Liver (tissue), 9 donors: ENCODE results near the gene CLN6. TPM values are rescaled to one million over a fixed set of nuclear protein-coding genes. Genes with fewer than 3 reads are reported as not detected.

Source experiments
- DNase-seq: peaks from one replicate; pipeline ENCODE4 v3.0.0-alpha.2; 2017; ENCODE audit warnings: low spot score
- H3K27ac ChIP-seq, 2 donors: one replicate each; pipeline ENCODE4 v1.7.0; 2013; ENCODE audit warnings: inconsistent platforms in 2 of 2, low read length in 2 of 2, control low read depth in 1 of 2, low read depth in 1 of 2, mild to moderate bottlenecking in 1 of 2
- H3K27me3 ChIP-seq, 4 donors: one replicate each; pipeline versions ENCODE4 v1.6.1 to v1.7.0; 2013; ENCODE audit warnings: low read length in 3 of 4, inconsistent platforms in 1 of 4, mild to moderate bottlenecking in 1 of 4, moderate library complexity in 1 of 4; ENCODE audit not compliant: control insufficient read depth in 4 of 4, insufficient read depth in 4 of 4
- H3K36me3 ChIP-seq, 4 donors: one replicate each; pipeline versions ENCODE4 v1.6.1 to v1.7.0; 2013; ENCODE audit warnings: low read length in 3 of 4, mild to moderate bottlenecking in 3 of 4, low read depth in 1 of 4, moderate library complexity in 1 of 4; ENCODE audit not compliant: control insufficient read depth in 4 of 4, insufficient read depth in 3 of 4
- H3K4me1 ChIP-seq, 4 donors: one replicate each; pipeline versions ENCODE4 v1.6.1 to v1.7.0; 2013; ENCODE audit warnings: low read length in 3 of 4, mild to moderate bottlenecking in 3 of 4, moderate library complexity in 1 of 4; ENCODE audit not compliant: control insufficient read depth in 4 of 4, insufficient read depth in 4 of 4
- H3K4me3 ChIP-seq, 3 donors: one replicate each; pipeline versions ENCODE4 v1.6.1 to v1.7.0; 2013; ENCODE audit warnings: low read length in 3 of 3, control low read depth in 1 of 3, low read depth in 1 of 3, mild to moderate bottlenecking in 1 of 3
- H3K9ac ChIP-seq, 2 donors: one replicate each; pipeline ENCODE4 v1.7.0; 2013; ENCODE audit warnings: low read length in 2 of 2, mild to moderate bottlenecking in 2 of 2, moderate library complexity in 2 of 2, control low read depth in 1 of 2, low read depth in 1 of 2
- H3K9me3 ChIP-seq, 4 donors: one replicate each; pipeline versions ENCODE4 v1.6.1 to v1.7.0; 2013; ENCODE audit warnings: low read length in 3 of 4; ENCODE audit not compliant: control insufficient read depth in 4 of 4
- ATF3 ChIP-seq: IDR thresholded peaks from 2 replicates; pipeline ENCODE4 v1.6.1; 2016; ENCODE audit warnings: antibody characterized with exemption
- CTCF ChIP-seq: fragments of 150-350 bp; IDR thresholded peaks from 2 replicates; pipeline ENCODE4 v1.5.1; 2017; ENCODE audit warnings: improper control_type of control experiment, low read depth, low read length; ENCODE audit not compliant: missing input control
- EGR1 ChIP-seq, 2 donors: IDR thresholded peaks; 2 replicates each; pipeline ENCODE4 v1.6.1; 2016 to 2018; ENCODE audit warnings: antibody characterized with exemption in 2 of 2, low read depth in 2 of 2
- FOXA1 ChIP-seq: IDR thresholded peaks from 2 replicates; pipeline ENCODE4 v1.6.1; 2016; ENCODE audit warnings: antibody characterized with exemption
- FOXA2 ChIP-seq: IDR thresholded peaks from 2 replicates; pipeline ENCODE4 v1.6.1; 2016; ENCODE audit warnings: antibody characterized with exemption
- GABPA ChIP-seq, 2 donors: IDR thresholded peaks in 1 of 2; conservative IDR thresholded peaks in 1 of 2; 2 replicates each; pipeline ENCODE4 v1.6.1; 2016; ENCODE audit warnings: antibody characterized with exemption in 2 of 2, mild to moderate bottlenecking in 1 of 2, moderate library complexity in 1 of 2
- HNF4A ChIP-seq, 2 donors: conservative IDR thresholded peaks; 2 replicates each; pipeline ENCODE4 v1.6.1; 2016; ENCODE audit warnings: antibody characterized with exemption in 2 of 2, mild to moderate bottlenecking in 2 of 2
- HNF4G ChIP-seq: IDR thresholded peaks from 2 replicates; pipeline ENCODE4 v1.6.1; 2016; ENCODE audit warnings: antibody characterized with exemption
- JUND ChIP-seq, 2 donors: IDR thresholded peaks; 2 replicates each; pipeline ENCODE4 v1.6.1; 2016; ENCODE audit warnings: antibody characterized with exemption in 2 of 2
- MAX ChIP-seq: IDR thresholded peaks from 2 replicates; pipeline ENCODE4 v1.6.1; 2016; ENCODE audit warnings: antibody characterized with exemption
- NR2F2 ChIP-seq: IDR thresholded peaks from 2 replicates; pipeline ENCODE4 v1.6.1; 2016; ENCODE audit warnings: antibody characterized with exemption
- RAD21 ChIP-seq, 2 donors: IDR thresholded peaks; 2 replicates each; pipeline ENCODE4 v1.6.1; 2016; ENCODE audit warnings: antibody characterized with exemption in 2 of 2, mild to moderate bottlenecking in 2 of 2
- REST ChIP-seq: IDR thresholded peaks from 2 replicates; pipeline ENCODE4 v1.6.1; 2016; ENCODE audit warnings: antibody characterized with exemption, mild to moderate bottlenecking
- RXRA ChIP-seq, 2 donors: IDR thresholded peaks; 2 replicates each; pipeline ENCODE4 v1.6.1; 2017 to 2018; ENCODE audit warnings: antibody characterized with exemption in 2 of 2, mild to moderate bottlenecking in 1 of 2
- SP1 ChIP-seq: IDR thresholded peaks from 2 replicates; pipeline ENCODE4 v1.6.1; 2018; ENCODE audit warnings: antibody characterized with exemption, mild to moderate bottlenecking
- TAF1 ChIP-seq: conservative IDR thresholded peaks from 2 replicates; pipeline ENCODE4 v1.6.1; 2016; ENCODE audit warnings: antibody characterized with exemption, mild to moderate bottlenecking
- YY1 ChIP-seq: IDR thresholded peaks from 2 replicates; pipeline ENCODE4 v1.6.1; 2016; ENCODE audit warnings: antibody characterized with exemption, mild to moderate bottlenecking
- ZBTB33 ChIP-seq: IDR thresholded peaks from 2 replicates; pipeline ENCODE4 v1.6.1; 2016; ENCODE audit warnings: antibody characterized with exemption
- WGBS: extraction: QIAGEN DNeasy Blood & Tissue Kit; methylation state at CpG from one replicate; pipeline ENCODE4 v1.1.7; 2013; 5-methylcytosine and 5-hydroxymethylcytosine counted together
- polyA plus RNA-seq, 2 donors: library from polyadenylated mRNA; stranded (reverse) in 1 of 2; unstranded in 1 of 2; fragments of 200-250 nt in 1 of 2; fragments of >200 nt in 1 of 2; fragmentation: Nextera tagmentation in 1 of 2; extraction: Ambion mirVana in 1 of 2; gene quantifications; one replicate each; pipeline versions ENCODE4 v1.2.1 to v1.2.3, GENCODE V29; 2013 to 2015
- total RNA-seq, 2 donors: library from RNA; depleted of rRNA; stranded (reverse); fragments of >200 nt; gene quantifications; one replicate each; pipeline ENCODE4 v1.2.3, GENCODE V29; 2014
- donor health status: healthy.
- donor health status: healthy.
- donor health status: healthy.
- donor health status: healthy.
- donor health status: healthy.

CLN6 gene
- total and polyA plus RNA-seq, 4 donors = 7.2 to 21.2 (median 15.4) TPM

GRCh38 chr15:68201879-68202261 lies 27.7 kb downstream of the CLN6 start:
- TF ChIP-seq FOXA2 (no peak), RAD21 (IDR thresholded peaks at IDR 0.05) (no peak), NR2F2 (no peak), RXRA (IDR thresholded peaks at IDR 0.05) (no peak), HNF4A (conservative IDR thresholded peaks at IDR 0.05) (no peak), EGR1 (IDR thresholded peaks at IDR 0.05; ENCODE audit: low read depth in 2 of 2) (no peak)
- WGBS = 63% methylated on average over 3 of the region's 3 CpGs
- Histone ChIP-seq H3K9me3 (no peaks in the 10 kb centered on the region), H3K4me1 (peaks cover 11 to 41% (median 22%) of the 10 kb centered on the region in 4 donors), H3K36me3 (no peaks in the 10 kb centered on the region), H3K27ac (no peak overlapping the region), H3K4me3 (no peak overlapping the region), H3K9ac (no peak overlapping the region), H3K27me3 (no peaks in the 10 kb centered on the region)
- no peak for DNase-seq

- TF ChIP-seq FOXA2 (no peak), REST (no peak), GABPA (IDR thresholded peaks at IDR 0.05 in 1 of 2, conservative IDR thresholded peaks at IDR 0.05 in 1 of 2) (no peak), CTCF (no peak), RAD21 (IDR thresholded peaks at IDR 0.05) (no peak), RXRA (IDR thresholded peaks at IDR 0.05) (no peak), NR2F2 (no peak), ATF3 (no peak), MAX (no peak), SP1 (no peak), TAF1 (no peak), ZBTB33 (no peak), EGR1 (IDR thresholded peaks at IDR 0.05; ENCODE audit: low read depth in 2 of 2) (no peak), FOXA1 (no peak), YY1 (no peak), JUND (IDR thresholded peaks at IDR 0.05) (no peak), HNF4G (no peak), HNF4A (conservative IDR thresholded peaks at IDR 0.05) (no peak)
- Histone ChIP-seq H3K9me3 (no peaks in the 10 kb centered on the region), H3K9ac (no peak overlapping the region), H3K27ac (no peak overlapping the region), H3K4me1 (peaks cover 11 to 38% (median 22%) of the 10 kb centered on the region in 4 donors), H3K4me3 (no peak overlapping the region), H3K36me3 (no peaks in the 10 kb centered on the region), H3K27me3 (no peaks in the 10 kb centered on the region)
- WGBS = 87% methylated on average over 7 of the region's 7 CpGs
- DNase-seq = no peak
Observed at GRCh38 chr15:68201153-68201878, 28.2 kb downstream of the CLN6 start.
